HG02885 (cell line): ENCODE measurements around the gene NMT1.

Source experiments
- ATAC-seq: cut with Tn5 transposase; IDR thresholded peaks from one replicate; pipeline ENCODE4 v1.9.1; 2021; ENCODE audit warnings: mild to moderate bottlenecking; ENCODE audit not compliant: unreplicated experiment, poor library complexity

NMT1 gene

DNA sequence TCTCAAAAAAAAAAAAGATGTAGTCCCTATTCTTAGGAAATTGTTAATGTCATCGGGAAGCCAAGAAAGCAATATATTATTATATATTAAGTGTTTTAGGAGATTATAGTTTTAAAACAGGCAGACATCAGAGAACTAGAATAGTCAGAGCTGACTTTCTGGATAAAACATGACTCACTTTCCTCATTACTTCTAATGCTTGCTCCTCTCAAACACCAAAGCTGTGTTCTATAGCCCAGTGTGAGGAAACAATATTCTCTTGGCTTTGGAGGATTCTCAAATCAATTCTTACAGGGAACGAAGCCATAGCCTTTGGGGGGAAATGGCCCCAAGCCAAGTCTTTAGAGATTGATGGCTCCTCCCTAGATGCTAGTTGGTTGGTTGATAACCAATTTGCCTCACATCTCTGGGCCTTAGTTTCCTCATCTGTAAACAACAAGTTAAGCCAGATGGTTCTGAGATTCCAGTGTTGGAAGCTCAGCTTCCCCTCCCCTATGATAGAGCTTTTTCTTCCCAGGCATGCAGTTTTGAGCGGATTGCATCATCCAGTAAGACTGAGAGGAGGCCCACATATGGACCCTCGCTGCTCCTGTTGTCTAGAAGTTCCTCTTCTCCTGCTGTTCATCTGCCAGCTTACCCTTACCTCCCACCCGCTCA lies 12.4 kb downstream of the NMT1 start:
- ATAC-seq, result no peak

DNA sequence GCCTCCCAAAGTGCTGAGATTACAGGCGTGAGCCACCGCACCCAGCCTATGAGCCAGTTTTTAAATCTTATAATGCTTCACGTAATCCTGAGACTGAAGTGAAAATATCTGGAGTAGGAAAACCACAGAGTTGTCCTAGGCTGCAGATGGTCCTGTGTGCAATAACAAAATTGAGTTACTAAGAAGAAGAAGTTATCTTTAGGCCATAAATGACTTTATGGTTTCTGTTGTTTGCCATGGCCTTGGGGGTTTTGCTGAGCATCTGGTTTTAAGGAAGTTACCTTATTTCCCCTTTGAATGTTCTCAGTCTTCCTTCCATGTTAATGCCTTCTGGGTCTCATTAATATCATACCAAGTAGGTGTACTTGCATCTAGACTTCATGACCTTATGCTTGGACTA lies 16.5 kb downstream of the NMT1 start:
- ATAC-seq, result no peak

DNA sequence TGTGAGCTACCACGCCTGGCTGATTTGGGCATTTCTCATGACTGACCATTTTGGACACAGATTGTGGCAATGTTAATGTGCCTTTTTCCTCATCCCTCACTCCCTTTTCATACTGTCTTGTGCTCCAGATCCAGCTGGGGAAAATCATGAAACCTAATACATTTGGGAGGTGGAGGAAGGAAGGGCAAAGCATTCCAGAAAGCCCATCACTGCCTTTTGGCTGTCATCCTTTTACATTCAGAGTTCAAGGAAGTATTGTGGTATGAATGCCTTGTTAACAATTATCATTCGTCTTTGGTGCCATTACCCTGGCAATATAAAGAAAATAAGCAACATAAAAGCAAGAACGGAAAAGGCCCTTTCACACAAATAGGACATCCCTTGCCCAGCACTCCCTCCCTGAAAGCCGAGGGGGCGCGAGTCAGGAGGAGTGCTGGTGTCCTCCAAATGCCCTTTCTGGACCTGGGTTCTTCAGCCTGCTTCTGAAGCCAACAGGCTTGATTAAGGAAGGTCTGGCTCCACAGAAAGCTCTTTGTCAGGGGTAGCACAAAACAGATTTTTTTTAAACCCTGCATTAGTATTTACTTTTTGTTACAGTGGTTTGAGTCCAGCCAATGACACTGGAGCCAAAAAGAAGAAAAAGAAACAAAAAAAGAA lies 20.1 kb downstream of the NMT1 start:
- no peak for ATAC-seq

DNA sequence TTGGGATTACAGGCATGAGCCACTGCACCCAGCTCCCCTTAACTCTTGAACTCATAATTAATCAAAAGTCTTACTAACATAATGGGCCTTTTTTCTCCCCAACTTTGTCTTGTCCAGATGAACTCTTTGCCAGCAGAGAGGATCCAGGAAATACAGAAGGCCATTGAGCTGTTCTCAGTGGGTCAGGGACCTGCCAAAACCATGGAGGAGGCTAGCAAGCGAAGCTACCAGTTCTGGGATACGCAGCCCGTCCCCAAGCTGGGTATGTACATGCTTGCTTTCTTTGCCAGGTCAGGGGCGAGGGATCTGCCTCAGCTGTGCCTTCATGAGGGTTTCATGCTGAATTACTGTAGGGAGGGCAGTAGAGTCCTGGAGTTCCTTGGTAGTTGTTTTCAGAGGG lies 25.3 kb downstream of the NMT1 start:
- no peak for ATAC-seq

DNA sequence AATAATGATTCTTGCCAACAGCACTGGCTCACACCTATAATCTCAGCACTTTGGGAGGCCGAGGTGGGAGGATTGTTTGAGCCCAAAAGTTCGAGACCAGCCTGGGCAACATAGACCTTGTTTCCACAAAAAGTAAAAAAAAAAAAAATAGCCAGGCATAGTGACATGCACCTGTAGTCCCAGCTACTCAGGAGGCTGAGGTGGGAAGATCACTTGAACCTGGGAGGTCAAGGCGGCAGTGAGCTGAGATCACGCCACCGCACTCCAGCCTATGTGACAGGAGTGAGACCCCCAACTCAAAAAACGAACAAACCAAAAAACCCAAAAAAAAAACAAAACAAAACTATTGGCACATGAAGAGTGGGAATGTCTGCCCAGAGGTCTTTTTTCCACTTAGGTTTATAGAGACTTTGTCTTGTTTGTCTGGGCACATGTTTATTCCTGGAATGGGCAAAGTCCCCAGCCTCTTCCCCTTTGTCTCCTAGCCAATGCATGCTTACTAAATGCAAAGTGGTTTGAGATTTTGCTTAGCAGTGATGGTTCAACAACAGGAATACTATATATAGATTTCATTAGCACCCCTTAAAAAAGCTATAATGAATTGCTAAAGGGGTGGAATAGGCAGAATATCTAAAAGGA lies 25.9 kb downstream of the NMT1 start:
- no peak for ATAC-seq

DNA sequence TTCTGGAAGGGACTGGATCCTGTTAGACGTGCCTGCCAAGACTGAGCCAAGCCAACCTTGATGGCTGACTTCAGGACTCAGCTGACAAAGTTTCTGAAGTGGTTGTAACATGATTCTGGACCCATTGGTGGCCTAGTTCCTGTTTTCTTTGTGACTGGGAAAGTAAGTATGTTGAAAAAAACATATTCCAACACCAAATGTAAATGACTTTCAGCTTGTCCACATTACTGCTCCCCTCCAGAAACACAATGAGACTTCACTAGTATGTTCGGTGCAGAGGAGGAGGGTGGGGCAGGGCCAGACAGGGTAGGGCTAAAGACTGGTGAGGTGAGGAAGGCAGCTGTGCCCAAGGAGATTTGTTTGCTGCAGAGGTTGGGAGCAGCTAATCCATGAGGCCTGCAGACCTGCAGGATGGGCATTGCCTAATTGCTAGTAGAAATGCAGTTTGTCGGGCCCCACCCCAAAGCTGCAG lies 26.4 kb downstream of the NMT1 start:
- ATAC-seq, result no peak

DNA sequence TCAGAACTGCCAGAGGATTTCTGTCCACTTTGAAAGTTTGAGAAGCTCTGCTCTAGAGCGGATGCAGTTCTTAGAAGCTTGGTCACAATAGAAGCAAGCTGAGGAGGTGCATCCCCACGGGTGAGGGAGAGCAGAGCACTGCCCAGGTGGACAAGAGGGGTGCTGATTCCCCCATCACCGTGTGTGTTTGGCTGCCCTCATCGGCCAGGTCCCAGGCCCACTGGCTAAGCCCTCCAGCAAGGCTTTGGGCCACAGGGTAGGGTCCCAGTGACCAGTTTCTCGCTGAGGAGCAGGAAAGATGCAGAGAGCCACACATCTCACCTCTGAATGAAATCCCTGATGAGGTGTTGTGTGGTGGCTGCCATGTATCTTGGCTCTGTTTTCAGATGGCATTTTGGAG lies 26.9 kb downstream of the NMT1 start:
- no peak for ATAC-seq

DNA sequence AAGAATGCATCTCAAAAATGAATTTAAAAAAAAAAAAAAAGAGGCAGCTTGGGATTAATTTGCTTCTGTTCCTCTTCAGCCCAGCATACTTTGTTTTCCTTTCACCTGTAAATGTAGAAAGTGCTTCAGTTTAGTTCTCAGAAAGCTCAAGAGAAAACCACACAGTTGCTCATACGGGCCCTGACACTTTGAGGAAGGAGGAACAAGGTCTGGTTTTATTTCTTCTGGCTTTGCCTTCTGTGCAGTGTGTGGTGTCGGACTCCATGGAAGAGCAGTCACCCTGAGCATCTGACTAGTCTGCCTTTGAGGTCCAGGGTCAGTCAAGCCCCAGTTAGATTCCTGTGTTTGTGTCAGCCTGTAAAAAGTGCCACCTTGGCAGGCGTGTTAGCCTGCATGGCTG lies 27.6 kb downstream of the NMT1 start:
- ATAC-seq, result no peak

DNA sequence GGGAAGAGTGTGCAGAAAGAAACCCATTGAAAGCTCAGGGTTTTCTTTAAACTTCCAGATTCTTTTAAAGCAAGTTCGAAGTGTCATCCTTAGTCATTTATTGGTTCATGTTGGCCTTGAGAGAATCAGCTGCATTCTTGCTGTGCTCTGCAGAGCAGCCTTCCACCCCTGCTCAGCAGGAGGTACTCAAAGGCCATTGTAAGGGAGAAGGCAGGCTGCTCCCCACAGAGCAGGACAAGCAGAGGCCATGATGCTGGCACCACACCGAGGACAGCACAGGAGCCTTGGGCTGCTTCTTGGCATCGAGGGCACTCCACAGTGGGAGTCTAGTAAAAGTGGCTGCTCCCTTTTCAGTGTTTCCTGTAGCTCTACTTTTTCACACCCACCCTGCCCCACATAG lies 29.6 kb downstream of the NMT1 start:
- ATAC-seq, result no peak

DNA sequence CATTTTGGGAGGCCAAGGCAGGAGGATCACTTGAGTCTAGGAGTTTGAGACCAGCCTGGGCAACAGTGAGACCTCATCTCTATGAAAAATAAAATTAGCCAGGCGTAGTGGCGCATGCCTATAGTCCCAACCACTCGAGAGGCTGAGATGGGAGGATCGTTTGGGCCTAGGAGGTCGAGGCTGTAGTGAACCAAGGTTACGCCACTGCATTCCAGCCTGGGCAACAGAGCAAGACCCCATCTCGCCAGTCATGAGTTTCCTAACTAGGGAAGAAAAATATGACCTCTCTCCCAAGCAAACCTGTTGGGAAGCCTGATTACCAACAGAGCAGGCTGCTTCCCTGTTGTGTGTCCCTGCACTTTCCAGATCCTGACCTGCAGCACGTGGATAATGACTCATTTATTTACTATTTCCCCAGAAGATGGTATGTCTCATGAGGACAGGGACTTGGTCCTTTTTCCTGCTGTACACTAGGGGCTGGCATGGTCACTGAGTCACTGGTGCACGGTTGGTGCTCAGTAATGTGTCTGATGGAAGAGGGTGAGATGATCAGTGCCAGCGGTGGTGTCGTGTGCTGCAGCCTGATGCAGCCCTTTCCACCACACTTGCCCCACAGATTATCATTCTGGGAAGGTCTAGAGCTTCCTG lies 30.8 kb downstream of the NMT1 start:
- ATAC-seq, result no peak

DNA sequence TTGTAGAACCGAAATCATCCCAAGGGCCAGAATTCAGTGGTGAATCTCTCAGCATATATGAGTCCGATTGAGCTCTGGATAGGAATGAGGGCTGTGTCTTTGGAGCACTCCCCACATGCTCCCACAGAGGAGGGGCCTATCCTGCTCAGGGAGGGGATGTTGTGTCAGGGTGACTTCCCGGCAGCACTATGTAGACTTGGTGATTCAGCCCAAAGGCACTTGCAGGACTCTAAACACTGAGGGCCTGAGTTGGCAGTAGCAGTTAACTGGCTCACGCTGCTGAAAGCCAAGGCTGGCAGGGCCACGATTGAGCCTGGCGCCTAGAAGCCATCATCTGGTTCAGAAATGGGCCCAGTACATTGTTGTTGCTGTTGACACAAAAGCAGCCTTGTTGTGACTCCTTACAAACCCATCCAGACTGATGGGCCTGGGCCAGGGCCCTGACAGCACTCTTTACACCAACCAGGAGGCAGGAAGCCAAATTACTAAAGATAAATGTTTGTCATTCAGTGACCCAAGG lies 31.9 kb downstream of the NMT1 start:
- no peak for ATAC-seq

DNA sequence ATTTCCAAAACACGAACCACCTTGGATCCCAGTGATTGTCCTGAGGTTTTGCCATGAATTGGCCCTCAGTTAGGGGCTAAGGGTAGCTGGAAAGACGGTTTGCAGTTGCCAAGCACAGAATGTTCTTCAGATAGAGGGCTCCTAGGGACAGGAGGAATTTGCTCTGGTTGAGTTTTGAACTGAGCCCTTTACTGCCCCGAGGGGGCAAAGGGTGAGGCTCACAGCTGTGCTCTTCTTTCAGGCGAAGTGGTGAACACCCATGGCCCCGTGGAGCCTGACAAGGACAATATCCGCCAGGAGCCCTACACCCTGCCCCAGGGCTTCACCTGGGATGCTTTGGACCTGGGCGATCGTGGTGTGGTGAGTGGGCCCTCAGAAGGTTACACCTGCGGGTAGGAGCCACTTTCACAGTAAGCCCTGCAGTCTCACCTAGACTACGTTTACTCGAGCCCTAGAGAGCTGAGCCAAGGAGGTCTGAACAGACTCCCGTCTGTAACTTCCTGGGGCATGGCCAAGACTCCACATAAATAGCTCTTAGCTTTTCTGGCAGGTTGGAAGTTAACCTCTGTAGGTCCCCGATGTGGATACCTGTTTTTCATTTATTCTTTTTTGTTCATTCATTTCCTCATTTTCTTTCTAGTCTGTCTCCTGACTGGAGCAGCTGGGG lies 32.5 kb downstream of the NMT1 start:
- no peak for ATAC-seq

DNA sequence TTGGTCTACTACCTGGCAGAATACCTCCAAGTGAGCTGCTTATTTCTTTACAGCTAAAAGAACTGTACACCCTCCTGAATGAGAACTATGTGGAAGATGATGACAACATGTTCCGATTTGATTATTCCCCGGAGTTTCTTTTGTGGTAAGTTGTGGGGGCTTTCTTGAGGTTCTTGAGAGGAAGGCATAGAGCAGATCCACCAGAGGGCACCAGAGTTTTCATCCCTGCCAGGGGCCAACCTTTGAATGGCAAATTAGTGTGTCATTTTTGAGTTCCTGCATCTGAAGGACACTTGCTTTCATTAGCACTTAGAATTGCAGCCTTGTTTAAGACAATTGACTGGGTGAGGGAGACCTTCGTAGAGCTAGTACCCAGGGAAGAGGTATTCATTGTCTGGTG lies 35.0 kb downstream of the NMT1 start:
- no peak for ATAC-seq

DNA sequence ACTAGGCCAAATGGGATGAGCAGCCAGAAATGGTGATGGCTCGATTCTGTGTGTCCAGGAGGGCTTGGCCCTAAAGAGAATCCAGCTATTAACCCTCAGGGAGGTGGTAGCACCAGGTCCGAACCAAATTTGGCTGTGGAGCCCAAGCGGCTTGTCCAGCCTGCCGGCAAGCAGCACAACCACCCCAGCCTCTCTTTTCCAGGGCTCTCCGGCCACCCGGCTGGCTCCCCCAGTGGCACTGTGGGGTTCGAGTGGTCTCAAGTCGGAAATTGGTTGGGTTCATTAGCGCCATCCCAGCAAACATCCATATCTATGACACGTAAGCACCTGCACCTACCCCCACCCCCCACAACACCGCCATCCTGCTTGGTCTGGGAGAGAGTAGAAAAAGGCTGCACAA lies 35.8 kb downstream of the NMT1 start:
- no peak for ATAC-seq

DNA sequence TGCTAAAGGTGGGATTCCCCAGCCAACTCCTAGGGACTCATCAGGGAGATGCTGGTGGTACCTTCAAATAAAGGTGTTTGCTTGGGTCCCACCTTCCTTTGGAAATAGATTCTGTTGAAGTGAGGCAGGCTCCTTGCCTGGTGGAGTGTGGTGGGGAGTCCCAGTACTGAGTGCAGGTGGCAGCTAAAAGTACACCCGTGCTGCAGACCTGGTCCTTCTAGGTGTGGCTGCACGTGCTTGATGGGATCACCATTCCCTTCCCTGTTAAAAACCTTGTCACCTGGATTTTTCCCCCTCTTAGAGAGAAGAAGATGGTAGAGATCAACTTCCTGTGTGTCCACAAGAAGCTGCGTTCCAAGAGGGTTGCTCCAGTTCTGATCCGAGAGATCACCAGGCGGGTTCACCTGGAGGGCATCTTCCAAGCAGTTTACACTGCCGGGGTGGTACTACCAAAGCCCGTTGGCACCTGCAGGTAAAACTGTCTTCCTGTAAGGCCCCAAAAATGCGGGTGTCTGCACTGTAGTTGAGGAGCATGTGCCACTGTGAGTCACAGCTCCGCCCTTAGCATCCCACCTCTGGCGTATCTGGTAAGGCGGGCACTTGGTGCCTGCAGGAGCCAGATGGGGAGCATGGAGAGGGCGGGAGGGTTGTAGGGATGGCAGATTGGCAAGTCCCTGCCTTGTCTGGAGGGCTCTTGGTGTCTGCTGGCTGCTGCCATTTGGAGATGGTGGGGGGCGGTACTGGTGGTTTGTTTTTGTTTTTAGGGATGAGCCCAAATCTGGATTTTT lies 37.2 kb downstream of the NMT1 start:
- no peak for ATAC-seq

DNA sequence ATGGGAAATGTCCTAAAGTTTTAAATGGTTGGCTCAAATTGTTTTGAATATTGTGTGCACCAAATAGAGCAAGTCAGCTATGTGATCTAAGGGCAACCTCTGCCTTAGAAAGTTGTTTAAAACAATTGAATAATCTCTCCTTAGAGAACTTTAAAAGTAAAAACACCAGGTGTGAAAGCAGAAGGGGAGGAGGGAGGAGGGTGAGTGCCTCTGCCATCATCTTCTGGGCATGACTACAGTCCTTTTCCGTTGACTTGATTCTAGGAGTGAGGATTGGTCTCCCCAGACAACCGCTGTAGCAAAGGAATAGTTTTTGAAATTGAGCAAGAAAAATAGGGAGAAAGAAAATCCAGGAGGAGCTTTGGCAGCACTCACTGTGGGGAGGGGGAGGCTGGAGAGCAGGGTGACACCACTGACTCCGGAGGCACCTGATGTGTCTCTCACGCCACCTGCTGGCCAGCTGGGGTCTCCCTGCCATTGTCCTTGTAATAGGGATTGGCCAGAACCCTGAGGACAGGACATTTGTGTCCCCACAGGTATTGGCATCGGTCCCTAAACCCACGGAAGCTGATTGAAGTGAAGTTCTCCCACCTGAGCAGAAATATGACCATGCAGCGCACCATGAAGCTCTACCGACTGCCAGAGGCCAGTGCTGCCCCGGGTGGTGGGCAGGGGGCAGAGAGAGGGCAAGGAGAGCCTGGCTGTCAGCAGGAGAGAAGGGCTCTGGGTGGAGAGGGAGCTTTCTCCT lies 37.9 kb downstream of the NMT1 start:
- no peak for ATAC-seq

DNA sequence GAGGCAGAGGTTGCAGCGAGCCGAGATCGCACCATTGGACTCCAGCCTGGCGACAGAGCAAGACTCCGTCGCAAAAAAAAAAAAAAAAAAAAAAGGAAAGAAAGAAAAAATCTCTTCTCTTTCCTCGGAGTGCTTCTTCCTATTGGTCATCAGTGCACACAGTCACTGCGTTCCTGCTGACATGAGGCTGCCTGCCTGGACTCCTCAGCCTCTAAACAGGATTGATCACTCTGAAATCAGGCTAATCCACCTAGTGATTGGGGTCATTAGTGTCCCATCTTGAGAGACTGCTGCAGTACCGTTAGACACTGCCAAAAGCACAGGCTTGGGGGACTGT lies 40.4 kb downstream of the NMT1 start:
- ATAC-seq, result no peak

DNA sequence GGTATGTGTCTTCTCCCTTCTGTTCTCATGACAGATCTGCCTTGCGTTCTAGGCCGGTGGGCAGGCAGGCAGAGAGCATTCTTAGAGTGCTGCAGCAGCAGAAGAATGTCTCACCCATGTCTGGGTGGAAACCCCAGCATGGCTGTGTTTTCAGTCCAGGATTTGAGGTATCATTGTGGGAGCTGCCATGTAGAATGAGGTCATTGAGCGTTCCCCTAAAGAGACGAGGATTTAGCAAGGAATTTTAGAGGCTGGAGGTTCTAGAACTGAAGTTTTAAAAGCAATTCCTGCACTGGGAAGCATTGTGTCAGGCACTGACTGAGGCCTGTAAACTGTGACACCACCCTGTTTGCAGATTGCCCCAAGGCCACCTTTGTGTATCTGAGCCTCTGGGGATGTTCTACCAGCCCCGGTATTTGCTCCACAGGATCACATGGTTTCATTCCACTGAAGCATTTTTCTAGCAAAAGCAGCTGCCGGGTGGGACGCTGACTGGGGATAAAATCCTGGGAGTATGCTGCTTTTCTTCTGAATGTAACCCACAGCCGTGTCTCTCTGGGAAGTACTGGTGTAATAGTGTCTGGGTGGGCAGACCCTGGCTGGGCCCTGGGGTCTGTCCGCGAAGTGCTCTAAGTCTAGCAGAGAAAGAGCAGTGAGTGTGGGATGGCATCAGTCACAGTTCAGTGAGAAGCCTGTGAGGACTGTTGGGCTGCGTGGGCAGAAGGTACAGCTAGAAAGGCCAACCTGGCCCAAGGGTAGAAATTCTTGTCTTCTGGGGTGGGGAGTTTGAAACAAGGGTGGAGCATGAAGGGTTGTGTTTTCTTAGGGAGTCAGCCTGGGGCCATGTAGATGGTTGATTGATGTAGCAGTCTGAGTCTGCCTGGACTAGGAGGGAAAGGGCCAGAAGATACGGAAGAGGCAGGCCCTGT lies 41.0 kb downstream of the NMT1 start:
- ATAC-seq, result no peak
